GM23338 (cell line): Measurements from ENCODE around the gene SH2D2A. TPM values are rescaled to one million over a fixed set of nuclear protein-coding genes. Genes with fewer than 3 reads are reported as not detected.

Source experiments
- ATAC-seq: fragments of 200-7000 bp; cut with Tn5 transposase; 3 replicates; pipeline ENCODE4 v1.9.1; 2020
- DNase-seq: peaks from one replicate; pipeline ENCODE4 v3.0.0-alpha.2; 2015; ENCODE audit warnings: low spot score
- H2AFZ ChIP-seq: fragments of 200-600 bp; sonication (generic); 2 replicates; pipeline ENCODE4 v1.8.0; 2016; ENCODE audit warnings: antibody characterized with exemption, mild to moderate bottlenecking, moderate library complexity
- H3F3A ChIP-seq: fragments of 200-600 bp; sonication (generic); replicated peaks from 2 replicates; pipeline ENCODE4 v1.8.0; 2017; ENCODE audit warnings: antibody characterized with exemption, mixed run types, low read depth
- H3K27ac ChIP-seq: fragments of 200-600 bp; sonication (generic); 2 replicates; pipeline ENCODE4 v1.6.1; 2016; ENCODE audit warnings: low read depth
- H3K27me3 ChIP-seq: fragments of 200-600 bp; sonication (generic); 2 replicates; pipeline ENCODE4 v1.8.0; 2016; ENCODE audit warnings: mild to moderate bottlenecking, mixed run types, moderate library complexity; ENCODE audit not compliant: insufficient read depth
- H3K36me3 ChIP-seq: fragments of 200-600 bp; sonication (generic); 2 replicates; pipeline ENCODE4 v1.8.0; 2016; ENCODE audit warnings: mild to moderate bottlenecking; ENCODE audit not compliant: insufficient read depth
- H3K4me1 ChIP-seq: fragments of 200-600 bp; sonication (generic); 2 replicates; pipeline ENCODE4 v1.8.0; 2016; ENCODE audit warnings: mild to moderate bottlenecking, moderate library complexity; ENCODE audit not compliant: insufficient read depth
- H3K4me2 ChIP-seq: fragments of 200-600 bp; sonication (generic); 2 replicates; pipeline ENCODE4 v1.7.1; 2017; ENCODE audit warnings: mixed run types
- H3K4me3 ChIP-seq: fragments of 200-600 bp; sonication (generic); 2 replicates; pipeline ENCODE4 v1.6.1; 2016; ENCODE audit warnings: mixed run types
- H3K79me2 ChIP-seq: fragments of 200-600 bp; sonication (generic); replicated peaks from 2 replicates; pipeline ENCODE4 v1.8.0; 2017; ENCODE audit warnings: mild to moderate bottlenecking; ENCODE audit not compliant: insufficient read depth
- H3K9me2 ChIP-seq: fragments of 200-600 bp; sonication (generic); 2 replicates; pipeline ENCODE4 v1.8.0; 2017; ENCODE audit not compliant: insufficient read depth
- H4K20me1 ChIP-seq: fragments of 200-600 bp; sonication (generic); replicated peaks from 2 replicates; pipeline ENCODE4 v1.8.0; 2017; ENCODE audit warnings: mild to moderate bottlenecking; ENCODE audit not compliant: insufficient read depth
- H3K27ac Mint-ChIP-seq: 2 replicates; pipeline ENCODE4 v1.8.0; 2020; ENCODE audit warnings: inconsistent platforms, mild to moderate bottlenecking, moderate library complexity, mixed read lengths
- H3K27me3 Mint-ChIP-seq: 3 replicates; pipeline ENCODE4 v1.8.0; 2022; ENCODE audit warnings: low read depth, mild to moderate bottlenecking, moderate library complexity, mixed read lengths, inconsistent platforms; ENCODE audit not compliant: insufficient read depth, poor library complexity
- H3K36me3 Mint-ChIP-seq: 3 replicates; pipeline ENCODE4 v1.8.0; 2021; ENCODE audit warnings: low read depth, mild to moderate bottlenecking, inconsistent platforms, moderate library complexity, mixed read lengths
- H3K4me1 Mint-ChIP-seq: 3 replicates; pipeline ENCODE4 v1.8.0; 2020; ENCODE audit warnings: mild to moderate bottlenecking, inconsistent platforms, mixed read lengths
- H3K4me3 Mint-ChIP-seq: 3 replicates; pipeline ENCODE4 v1.8.0; 2021; ENCODE audit warnings: moderate library complexity, mild to moderate bottlenecking, inconsistent platforms, mixed read lengths
- H3K9me3 Mint-ChIP-seq: 3 replicates; pipeline ENCODE4 v1.8.0; 2020; ENCODE audit warnings: moderate library complexity, mild to moderate bottlenecking, inconsistent platforms, mixed read lengths
- CREB1 ChIP-seq: fragments of 250-450 bp; sonication (Bioruptor Pico); IDR thresholded peaks from 2 replicates; pipeline ENCODE4 v1.5.0; 2020; ENCODE audit warnings: low read depth, mild to moderate bottlenecking, moderate library complexity
- ETS1 ChIP-seq: IDR thresholded peaks from 2 replicates; pipeline ENCODE4 v1.6.1; 2016; ENCODE audit warnings: antibody characterized with exemption
- EZH2 ChIP-seq: fragments of 200-600 bp; sonication (generic); IDR thresholded peaks from one replicate; pipeline ENCODE4 v1.8.0; 2017; ENCODE audit warnings: antibody characterized with exemption, mild to moderate bottlenecking, low read depth; ENCODE audit not compliant: unreplicated experiment
- EZH2phosphoT487 ChIP-seq: fragments of 200-600 bp; sonication (generic); IDR thresholded peaks from one replicate; pipeline ENCODE4 v1.8.1; 2018; ENCODE audit warnings: antibody characterized with exemption; ENCODE audit not compliant: unreplicated experiment
- JUNB ChIP-seq: IDR thresholded peaks from one replicate; pipeline ENCODE4 v1.6.1; 2016; ENCODE audit warnings: antibody characterized with exemption; ENCODE audit not compliant: unreplicated experiment
- NANOG ChIP-seq: IDR thresholded peaks from 2 replicates; pipeline ENCODE4 v1.6.1; 2016; ENCODE audit warnings: antibody characterized with exemption, borderline replicate concordance
- POLR2AphosphoS5 ChIP-seq: IDR thresholded peaks from 2 replicates; pipeline ENCODE4 v1.6.1; 2016; ENCODE audit warnings: antibody characterized with exemption, low read depth
- STAT1 ChIP-seq: IDR thresholded peaks from one replicate; pipeline ENCODE4 v1.6.1; 2016; ENCODE audit warnings: antibody characterized with exemption; ENCODE audit not compliant: unreplicated experiment
- ZNF114 ChIP-seq: fragments of 250-450 bp; sonication (Bioruptor Pico); IDR thresholded peaks from 2 replicates; pipeline ENCODE4 v1.5.0; 2020; ENCODE audit warnings: mild to moderate bottlenecking, moderate library complexity
- ZNF331 ChIP-seq: fragments of 250-450 bp; sonication (Bioruptor Pico); IDR thresholded peaks from 2 replicates; pipeline ENCODE4 v1.5.0; 2020; ENCODE audit warnings: low read depth, mild to moderate bottlenecking, moderate library complexity
- long read RNA-seq: library from polyadenylated mRNA; unstranded; transcript quantifications from one replicate; pipeline ENCODE4 v2.0.0, GENCODE V29; 2020; ENCODE audit not compliant: unreplicated experiment
- polyA plus RNA-seq: library from polyadenylated mRNA; unstranded; fragments of >200 nt; fragmentation: Nextera tagmentation; extraction: Ambion mirVana; gene quantifications from 2 replicates; pipeline ENCODE4 v1.2.1, GENCODE V29; 2016
- total RNA-seq: library from RNA; depleted of rRNA; stranded (reverse); fragments of >200 nt; shearing (Covaris generic); gene quantifications from 2 replicates; pipeline ENCODE4 v1.2.3, GENCODE V29; 2014; rRNA removed
- TF ChIP-seq, protein P1 (sequence below), 2 experiments: fragments of 200-600 bp in 1 of 2; sonication (generic) in 1 of 2; conservative IDR thresholded peaks; 2 replicates each; pipeline versions ENCODE4 v1.5.1 to v1.6.1; 2016 to 2017; ENCODE audit warnings: antibody characterized with exemption in 2 of 2, low read depth in 2 of 2, mild to moderate bottlenecking in 2 of 2, moderate library complexity in 1 of 2
- TF ChIP-seq, protein P2 (sequence below): IDR thresholded peaks from one replicate; pipeline ENCODE4 v1.6.1; 2018; ENCODE audit warnings: antibody characterized with exemption; ENCODE audit not compliant: unreplicated experiment
- TF ChIP-seq, protein P3 (sequence below): fragments of 250-450 bp; sonication (Bioruptor Pico); IDR thresholded peaks from 2 replicates; pipeline ENCODE4 v1.5.0; 2020; ENCODE audit warnings: mild to moderate bottlenecking, moderate library complexity

Gene SH2D2A
- total RNA-seq (3.4 and 11.5 TPM in 2 replicates), polyA plus RNA-seq (4.6 and 5.5 TPM in 2 replicates)
- long read RNA-seq, partial matches to known transcripts = 1 of 1 reads
- long read RNA-seq, other reads (novel, unspliced or antisense) = 0 of 1 reads

GRCh38 chr1:156816561-156817328 is at the start of gene SH2D2A:
SH2D2A (minus strand) TSS chr1:156816848; CDS start chr1:156816708, 140 bp downstream.
- no peak within 1 kb of the TSS for H3K27ac Mint-ChIP-seq
- 0 out of 2 replicates have a peak, but pooled peaks cover 14% of the 10 kb centered on the region for H3F3A ChIP-seq
- no peak within 1 kb of the TSS for H3K27ac ChIP-seq
- no peaks in the 10 kb centered on the region; the same call in 2 of the 3 replicates for H3K36me3 Mint-ChIP-seq
- TF ChIP-seq CREB1 = no peak
- no peak for TF ChIP-seq EZH2
- TF ChIP-seq ZNF114 = no peak
- TF ChIP-seq POLR2AphosphoS5 = no peak
- TF ChIP-seq NANOG = no peak
- no peak for TF ChIP-seq ZNF331 (CRISPR knock-in tag)
- TF ChIP-seq, protein P1, sequence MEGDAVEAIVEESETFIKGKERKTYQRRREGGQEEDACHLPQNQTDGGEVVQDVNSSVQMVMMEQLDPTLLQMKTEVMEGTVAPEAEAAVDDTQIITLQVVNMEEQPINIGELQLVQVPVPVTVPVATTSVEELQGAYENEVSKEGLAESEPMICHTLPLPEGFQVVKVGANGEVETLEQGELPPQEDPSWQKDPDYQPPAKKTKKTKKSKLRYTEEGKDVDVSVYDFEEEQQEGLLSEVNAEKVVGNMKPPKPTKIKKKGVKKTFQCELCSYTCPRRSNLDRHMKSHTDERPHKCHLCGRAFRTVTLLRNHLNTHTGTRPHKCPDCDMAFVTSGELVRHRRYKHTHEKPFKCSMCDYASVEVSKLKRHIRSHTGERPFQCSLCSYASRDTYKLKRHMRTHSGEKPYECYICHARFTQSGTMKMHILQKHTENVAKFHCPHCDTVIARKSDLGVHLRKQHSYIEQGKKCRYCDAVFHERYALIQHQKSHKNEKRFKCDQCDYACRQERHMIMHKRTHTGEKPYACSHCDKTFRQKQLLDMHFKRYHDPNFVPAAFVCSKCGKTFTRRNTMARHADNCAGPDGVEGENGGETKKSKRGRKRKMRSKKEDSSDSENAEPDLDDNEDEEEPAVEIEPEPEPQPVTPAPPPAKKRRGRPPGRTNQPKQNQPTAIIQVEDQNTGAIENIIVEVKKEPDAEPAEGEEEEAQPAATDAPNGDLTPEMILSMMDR (conservative IDR thresholded peaks at IDR 0.05; ENCODE audit: low read depth in 2 of 2) = no peak
- no peak for TF ChIP-seq ETS1
- TF ChIP-seq, protein P2, sequence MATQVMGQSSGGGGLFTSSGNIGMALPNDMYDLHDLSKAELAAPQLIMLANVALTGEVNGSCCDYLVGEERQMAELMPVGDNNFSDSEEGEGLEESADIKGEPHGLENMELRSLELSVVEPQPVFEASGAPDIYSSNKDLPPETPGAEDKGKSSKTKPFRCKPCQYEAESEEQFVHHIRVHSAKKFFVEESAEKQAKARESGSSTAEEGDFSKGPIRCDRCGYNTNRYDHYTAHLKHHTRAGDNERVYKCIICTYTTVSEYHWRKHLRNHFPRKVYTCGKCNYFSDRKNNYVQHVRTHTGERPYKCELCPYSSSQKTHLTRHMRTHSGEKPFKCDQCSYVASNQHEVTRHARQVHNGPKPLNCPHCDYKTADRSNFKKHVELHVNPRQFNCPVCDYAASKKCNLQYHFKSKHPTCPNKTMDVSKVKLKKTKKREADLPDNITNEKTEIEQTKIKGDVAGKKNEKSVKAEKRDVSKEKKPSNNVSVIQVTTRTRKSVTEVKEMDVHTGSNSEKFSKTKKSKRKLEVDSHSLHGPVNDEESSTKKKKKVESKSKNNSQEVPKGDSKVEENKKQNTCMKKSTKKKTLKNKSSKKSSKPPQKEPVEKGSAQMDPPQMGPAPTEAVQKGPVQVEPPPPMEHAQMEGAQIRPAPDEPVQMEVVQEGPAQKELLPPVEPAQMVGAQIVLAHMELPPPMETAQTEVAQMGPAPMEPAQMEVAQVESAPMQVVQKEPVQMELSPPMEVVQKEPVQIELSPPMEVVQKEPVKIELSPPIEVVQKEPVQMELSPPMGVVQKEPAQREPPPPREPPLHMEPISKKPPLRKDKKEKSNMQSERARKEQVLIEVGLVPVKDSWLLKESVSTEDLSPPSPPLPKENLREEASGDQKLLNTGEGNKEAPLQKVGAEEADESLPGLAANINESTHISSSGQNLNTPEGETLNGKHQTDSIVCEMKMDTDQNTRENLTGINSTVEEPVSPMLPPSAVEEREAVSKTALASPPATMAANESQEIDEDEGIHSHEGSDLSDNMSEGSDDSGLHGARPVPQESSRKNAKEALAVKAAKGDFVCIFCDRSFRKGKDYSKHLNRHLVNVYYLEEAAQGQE = no peak
- no peak for TF ChIP-seq EZH2phosphoT487
- TF ChIP-seq JUNB = no peak
- TF ChIP-seq STAT1 = no peak
- TF ChIP-seq, protein P3, sequence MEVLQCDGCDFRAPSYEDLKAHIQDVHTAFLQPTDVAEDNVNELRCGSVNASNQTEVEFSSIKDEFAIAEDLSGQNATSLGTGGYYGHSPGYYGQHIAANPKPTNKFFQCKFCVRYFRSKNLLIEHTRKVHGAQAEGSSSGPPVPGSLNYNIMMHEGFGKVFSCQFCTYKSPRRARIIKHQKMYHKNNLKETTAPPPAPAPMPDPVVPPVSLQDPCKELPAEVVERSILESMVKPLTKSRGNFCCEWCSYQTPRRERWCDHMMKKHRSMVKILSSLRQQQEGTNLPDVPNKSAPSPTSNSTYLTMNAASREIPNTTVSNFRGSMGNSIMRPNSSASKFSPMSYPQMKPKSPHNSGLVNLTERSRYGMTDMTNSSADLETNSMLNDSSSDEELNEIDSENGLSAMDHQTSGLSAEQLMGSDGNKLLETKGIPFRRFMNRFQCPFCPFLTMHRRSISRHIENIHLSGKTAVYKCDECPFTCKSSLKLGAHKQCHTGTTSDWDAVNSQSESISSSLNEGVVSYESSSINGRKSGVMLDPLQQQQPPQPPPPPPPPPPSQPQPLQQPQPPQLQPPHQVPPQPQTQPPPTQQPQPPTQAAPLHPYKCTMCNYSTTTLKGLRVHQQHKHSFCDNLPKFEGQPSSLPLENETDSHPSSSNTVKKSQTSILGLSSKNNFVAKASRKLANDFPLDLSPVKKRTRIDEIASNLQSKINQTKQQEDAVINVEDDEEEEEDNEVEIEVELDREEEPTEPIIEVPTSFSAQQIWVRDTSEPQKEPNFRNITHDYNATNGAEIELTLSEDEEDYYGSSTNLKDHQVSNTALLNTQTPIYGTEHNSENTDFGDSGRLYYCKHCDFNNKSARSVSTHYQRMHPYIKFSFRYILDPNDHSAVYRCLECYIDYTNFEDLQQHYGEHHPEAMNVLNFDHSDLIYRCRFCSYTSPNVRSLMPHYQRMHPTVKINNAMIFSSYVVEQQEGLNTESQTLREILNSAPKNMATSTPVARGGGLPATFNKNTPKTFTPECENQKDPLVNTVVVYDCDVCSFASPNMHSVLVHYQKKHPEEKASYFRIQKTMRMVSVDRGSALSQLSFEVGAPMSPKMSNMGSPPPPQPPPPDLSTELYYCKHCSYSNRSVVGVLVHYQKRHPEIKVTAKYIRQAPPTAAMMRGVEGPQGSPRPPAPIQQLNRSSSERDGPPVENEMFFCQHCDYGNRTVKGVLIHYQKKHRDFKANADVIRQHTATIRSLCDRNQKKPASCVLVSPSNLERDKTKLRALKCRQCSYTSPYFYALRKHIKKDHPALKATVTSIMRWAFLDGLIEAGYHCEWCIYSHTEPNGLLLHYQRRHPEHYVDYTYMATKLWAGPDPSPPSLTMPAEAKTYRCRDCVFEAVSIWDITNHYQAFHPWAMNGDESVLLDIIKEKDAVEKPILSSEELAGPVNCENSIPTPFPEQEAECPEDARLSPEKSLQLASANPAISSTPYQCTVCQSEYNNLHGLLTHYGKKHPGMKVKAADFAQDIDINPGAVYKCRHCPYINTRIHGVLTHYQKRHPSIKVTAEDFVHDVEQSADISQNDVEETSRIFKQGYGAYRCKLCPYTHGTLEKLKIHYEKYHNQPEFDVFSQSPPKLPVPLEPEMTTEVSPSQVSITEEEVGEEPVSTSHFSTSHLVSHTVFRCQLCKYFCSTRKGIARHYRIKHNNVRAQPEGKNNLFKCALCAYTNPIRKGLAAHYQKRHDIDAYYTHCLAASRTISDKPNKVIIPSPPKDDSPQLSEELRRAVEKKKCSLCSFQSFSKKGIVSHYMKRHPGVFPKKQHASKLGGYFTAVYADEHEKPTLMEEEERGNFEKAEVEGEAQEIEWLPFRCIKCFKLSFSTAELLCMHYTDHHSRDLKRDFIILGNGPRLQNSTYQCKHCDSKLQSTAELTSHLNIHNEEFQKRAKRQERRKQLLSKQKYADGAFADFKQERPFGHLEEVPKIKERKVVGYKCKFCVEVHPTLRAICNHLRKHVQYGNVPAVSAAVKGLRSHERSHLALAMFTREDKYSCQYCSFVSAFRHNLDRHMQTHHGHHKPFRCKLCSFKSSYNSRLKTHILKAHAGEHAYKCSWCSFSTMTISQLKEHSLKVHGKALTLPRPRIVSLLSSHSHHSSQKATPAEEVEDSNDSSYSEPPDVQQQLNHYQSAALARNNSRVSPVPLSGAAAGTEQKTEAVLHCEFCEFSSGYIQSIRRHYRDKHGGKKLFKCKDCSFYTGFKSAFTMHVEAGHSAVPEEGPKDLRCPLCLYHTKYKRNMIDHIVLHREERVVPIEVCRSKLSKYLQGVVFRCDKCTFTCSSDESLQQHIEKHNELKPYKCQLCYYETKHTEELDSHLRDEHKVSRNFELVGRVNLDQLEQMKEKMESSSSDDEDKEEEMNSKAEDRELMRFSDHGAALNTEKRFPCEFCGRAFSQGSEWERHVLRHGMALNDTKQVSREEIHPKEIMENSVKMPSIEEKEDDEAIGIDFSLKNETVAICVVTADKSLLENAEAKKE = no peak
- peaks cover 46% of the 10 kb centered on the region for H3K27me3 Mint-ChIP-seq
- H3K4me1 Mint-ChIP-seq = peaks cover 17% of the 10 kb centered on the region
- no peaks in the 10 kb centered on the region for H3K9me3 Mint-ChIP-seq
- H3K4me3 Mint-ChIP-seq = no peak within 1 kb of the TSS
- H3K36me3 ChIP-seq = no peaks in the 10 kb centered on the region
- no peak within 1 kb of the TSS for H3K4me3 ChIP-seq
- H3K4me1 ChIP-seq = peaks cover 15% of the 10 kb centered on the region
- H3K79me2 ChIP-seq = no peaks in the 10 kb centered on the region
- H3K27me3 ChIP-seq = peaks cover 47% of the 10 kb centered on the region
- no peak within 1 kb of the TSS for H3K4me2 ChIP-seq
- H4K20me1 ChIP-seq = no peaks in the 10 kb centered on the region; the same call in 1 of the 2 replicates
- ATAC-seq (no peak), DNase-seq (no peak)
- H3K9me2 ChIP-seq = no peaks in the 10 kb centered on the region
- H2AFZ ChIP-seq = no peak within 1 kb of the TSS
